NCI-H526 (cell line): ENCODE measurements around the gene MRPL45.

ENCODE experiments used
- DNase-seq, 2 experiments: peaks; one replicate each; lab custom pipeline; 2025; lab: John Stamatoyannopoulos, UW

The MRPL45 gene

DNA sequence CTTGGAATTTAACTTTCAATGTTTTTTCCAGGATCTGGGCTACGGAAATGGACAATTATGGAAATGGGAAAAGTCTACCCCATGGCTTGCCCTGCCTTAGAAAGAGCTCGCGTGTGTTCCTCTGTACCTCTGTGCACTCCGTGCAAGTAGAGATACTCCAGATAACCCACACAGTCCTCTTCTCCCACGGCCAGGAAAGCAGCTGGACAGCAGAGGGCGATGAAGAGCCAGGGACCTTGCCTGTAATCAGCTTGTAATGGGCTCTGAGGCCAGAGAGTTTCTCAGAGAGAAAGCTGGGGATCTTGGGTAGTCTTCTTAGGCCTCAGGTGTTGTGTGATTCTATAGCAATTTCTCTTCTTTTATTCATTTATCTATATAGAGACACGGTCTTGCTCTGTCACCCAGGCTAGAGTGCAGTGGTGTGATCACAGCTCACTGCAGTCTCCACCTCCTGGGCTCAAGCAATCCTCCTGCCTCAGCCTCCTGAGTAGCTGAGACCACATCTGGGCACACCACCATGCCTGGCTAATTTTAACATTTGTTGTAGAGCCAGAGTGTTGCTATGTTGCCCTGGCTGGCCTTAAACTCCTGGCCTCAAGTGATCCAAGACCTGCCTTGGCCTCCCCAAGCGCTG, 52.2 kb downstream of the MRPL45 start:
- DNase-seq: peak; percentile 80 to 90

DNA sequence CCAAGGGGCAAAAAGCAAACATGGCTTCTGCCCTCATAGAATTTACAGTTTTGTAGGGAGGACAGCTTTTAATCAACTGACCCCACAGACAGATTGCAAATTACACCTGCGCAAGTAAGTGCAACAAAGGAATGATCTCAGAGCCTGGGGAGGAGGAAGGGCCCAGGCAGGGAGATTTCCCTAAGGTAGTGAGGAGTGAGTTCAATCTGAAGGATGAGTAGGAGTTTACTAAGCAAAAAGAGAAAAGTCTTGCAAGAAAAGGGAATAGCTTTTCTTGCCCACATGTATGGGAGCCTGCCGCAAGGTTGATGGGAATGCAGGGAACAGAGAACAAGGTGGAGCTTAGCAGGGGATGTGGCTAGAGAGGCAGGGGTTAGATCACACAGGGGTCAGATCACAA, 53.1 kb downstream of the MRPL45 start:
- no peak for DNase-seq

DNA sequence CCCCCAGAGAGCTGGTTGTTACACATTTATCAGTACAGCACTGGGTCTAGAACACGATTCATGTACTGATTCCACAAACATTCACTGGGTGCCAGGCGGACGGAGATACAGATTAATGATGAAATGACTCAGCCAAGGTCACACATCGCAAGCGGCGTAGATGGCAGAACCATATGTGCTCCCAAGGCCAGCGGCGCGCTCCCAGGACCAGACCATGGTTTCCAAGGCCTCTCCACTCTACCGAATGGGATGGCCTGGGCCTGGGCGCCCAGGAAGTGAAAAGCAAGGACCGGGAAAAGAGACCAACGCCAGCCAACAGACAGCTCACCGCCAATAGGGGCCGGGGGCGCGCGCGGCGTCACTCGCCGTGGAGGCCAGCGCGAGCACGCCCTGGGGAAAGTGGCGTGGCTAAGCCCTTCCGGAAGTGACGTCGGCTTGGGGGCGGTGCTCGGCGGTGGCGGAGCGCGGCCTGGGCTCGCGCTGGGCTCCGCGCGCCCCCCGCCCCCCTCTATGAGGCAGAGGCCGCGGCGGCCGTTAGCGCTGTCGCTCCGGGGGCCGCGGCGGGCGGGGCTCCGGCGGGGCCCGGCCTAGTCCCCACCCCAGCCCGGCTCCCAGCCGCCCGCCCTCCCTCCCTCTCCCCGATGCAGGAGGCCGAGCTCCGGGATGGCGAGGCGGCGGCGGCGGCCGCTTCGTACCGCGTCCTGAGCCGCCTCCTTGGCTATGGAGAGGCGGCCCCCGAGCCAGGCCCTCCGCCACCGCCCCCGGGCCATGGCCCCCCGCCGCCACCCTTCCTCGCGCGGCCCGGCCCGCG, 54.6 kb downstream of the MRPL45 start, which contains the start of gene SOCS7:
TSS of gene SOCS7 (plus strand) at position 433 of the 811 bp plus-strand sequence. CDS start at position 642, 209 bp downstream.
- DNase-seq: peak; percentile 52 to 96

DNA sequence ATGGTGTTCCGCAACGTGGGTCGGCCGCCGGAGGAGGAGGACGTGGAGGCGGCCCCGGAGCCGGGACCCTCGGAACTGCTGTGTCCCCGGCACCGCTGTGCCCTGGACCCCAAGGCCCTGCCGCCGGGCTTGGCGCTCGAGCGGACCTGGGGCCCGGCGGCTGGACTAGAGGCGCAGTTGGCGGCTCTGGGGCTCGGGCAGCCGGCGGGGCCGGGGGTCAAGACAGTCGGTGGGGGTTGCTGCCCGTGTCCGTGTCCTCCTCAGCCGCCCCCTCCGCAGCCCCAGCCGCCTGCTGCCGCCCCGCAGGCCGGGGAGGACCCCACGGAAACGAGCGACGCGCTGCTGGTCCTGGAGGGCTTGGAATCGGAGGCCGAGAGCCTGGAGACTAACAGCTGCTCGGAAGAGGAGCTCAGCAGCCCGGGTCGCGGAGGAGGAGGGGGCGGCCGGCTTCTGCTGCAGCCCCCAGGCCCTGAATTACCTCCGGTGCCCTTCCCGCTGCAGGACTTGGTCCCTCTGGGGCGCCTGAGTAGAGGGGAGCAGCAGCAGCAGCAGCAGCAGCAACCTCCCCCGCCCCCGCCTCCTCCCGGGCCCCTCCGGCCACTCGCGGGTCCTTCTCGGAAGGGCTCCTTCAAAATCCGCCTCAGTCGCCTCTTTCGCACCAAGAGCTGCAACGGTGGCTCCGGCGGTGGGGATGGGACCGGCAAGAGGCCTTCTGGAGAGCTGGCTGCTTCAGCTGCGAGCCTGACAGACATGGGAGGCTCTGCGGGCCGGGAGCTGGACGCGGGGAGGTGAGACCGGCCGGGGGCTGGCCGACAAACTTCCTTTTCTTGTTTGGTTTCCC, 55.5 kb downstream of the MRPL45 start:
- peak in 1 of 2 experiments; percentile 57 for DNase-seq

DNA sequence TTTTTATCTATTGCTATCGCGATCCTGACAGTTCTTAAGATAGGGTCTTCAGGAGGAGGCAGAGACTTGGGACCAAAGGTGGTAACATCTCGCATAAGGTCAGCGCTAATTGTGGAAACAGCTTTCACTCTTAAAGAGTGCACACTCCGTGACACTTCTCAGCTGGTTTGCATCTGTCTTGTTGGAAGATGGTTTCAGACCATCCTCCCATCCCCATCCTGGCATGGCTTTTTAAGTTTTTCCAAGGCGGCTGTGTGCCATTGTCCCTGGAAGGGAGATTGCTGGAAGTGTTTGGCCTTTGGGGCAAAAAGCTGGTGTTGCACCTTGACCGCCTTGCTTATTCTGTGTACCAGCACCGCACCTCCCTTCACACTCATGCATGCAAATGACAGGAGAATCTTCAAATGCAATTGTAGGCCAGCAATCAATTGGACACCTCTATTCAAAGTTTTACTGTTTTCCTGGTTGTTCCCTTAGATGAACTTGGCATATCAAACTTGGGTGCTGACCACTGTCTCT, 56.2 kb downstream of the MRPL45 start:
- DNase-seq: peak in 1 of 2 experiments; percentile 39

DNA sequence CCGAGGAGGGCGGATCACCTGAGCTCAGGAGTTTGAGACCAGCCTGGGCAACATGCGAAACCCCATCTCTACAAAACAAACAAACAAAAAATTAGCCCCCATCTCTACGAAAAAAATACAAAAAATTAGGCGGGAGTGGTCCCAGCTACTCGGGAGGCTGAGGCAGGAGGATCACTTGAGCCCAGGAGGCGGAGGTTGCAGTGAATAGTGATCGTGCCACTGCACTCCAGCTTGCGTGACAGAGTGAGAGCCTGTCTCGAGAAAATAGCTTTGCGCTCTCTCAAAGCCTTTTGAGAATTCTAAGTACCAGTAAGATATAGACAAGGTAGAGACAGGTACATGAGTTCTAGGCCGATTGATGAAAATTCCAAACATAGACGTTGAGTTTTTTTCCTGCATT, 56.7 kb downstream of the MRPL45 start:
- DNase-seq: no peak

DNA sequence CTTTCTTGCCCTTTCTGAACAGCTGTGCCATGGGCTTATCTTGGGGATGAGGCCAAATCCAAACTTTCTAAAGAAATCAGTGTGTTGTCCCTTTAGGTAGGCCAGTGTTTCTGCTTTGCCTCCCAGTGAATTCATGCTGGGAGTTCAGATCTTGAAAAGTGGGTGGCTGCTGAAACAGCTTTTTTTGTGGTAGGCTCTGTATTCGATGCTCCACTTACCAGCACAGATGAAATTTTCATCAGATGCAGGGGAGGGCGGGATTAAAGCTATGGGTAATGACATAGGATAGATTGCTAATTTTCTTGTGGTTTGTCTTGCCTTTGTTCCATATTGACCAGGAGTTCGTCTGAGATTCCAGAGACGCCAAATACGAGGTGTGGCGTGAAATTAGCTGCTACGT, 57.5 kb downstream of the MRPL45 start:
- DNase-seq: no peak

DNA sequence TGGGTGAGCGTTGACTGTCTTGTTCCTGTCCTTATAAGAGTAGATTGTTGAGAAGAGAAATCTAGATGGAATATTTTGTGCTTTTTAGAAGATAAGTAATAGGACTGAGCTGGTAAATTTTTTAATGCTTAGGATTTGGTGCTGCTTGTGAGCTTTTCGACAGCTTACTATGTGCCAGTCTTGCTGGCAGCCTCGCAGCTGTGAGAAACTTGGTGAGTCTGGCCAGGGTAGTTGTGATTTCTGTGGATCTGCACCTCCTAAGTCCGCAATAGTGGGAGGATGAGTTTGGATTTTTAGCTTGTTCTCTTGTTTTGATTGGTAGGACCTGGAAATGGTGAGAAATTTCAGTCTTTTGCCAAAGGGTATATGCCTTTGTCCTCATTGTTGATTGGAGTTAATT, 58.3 kb downstream of the MRPL45 start:
- DNase-seq: no peak

DNA sequence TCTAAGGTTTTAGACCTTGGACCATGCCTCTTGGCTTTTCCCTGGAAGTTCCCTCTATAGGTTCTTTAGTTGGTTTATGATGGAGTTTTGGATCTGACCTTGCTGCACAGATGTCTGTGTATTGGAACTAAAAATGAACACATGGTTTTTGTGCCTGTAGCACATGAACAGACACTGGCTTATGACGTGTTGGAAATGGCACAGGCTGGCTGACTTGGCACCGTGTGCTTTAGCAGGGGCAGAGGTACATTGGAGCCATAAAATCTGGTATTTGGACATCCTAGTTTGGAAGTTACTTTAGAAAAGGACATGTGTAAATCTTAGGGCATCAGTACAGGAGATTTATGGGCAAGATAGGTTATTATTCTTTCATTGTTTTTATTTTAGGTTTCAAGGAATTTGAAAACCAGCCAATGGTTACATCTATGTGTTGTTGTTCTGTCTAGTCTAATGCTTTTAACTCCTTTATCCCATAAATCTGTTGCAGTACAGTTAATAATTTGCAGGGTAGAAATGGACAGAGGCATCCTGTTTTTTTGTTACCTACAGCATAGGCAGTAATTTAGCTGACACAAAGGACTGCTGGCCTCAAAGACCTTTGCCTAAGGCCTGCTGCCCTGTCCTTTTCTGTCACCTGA, 60.6 kb downstream of the MRPL45 start:
- DNase-seq: no peak

DNA sequence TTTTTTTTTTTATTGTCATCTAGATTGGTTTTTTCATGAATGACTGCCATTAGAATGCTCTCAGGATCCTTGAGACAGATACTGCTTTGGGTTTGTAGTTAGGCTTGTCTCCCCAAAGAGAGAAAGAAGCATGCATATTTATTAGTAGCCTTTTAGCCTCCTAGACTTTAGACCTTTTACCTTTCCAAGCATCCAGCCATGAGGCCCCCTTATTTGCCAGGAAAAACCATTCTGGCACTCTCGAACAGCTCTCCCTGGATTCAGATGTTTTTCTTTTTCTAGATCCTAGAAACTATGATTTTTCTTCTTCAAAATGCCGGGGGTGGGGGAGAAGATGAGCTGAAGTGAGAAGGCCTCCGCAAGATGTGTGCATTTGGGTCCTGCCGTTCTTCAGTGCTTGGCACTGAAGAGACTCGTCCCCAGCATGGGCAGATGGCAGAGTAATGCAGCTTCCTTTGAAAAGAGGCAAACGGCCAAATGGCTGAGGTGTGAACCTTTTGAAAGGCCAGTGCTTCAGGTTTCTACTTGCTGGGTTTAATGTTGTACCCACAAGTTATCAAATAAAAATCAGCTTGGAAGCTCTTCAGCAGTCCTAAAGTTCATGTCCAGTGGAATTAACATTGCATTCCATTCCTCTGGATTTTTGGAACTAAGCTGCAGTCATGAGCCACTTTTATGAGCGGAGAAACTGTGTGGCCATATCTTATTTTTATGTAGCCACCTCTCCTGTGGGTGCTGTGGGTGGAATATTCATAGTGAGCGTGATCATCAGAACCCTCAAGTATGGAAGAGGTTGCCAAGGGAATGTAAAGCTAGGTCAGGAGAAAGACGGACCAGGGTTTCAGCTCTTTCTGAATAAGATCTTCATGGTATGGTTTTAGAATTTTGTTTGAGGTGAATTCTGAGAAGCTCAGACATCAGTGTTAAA, 61.9 kb downstream of the MRPL45 start:
- DNase-seq: no peak

DNA sequence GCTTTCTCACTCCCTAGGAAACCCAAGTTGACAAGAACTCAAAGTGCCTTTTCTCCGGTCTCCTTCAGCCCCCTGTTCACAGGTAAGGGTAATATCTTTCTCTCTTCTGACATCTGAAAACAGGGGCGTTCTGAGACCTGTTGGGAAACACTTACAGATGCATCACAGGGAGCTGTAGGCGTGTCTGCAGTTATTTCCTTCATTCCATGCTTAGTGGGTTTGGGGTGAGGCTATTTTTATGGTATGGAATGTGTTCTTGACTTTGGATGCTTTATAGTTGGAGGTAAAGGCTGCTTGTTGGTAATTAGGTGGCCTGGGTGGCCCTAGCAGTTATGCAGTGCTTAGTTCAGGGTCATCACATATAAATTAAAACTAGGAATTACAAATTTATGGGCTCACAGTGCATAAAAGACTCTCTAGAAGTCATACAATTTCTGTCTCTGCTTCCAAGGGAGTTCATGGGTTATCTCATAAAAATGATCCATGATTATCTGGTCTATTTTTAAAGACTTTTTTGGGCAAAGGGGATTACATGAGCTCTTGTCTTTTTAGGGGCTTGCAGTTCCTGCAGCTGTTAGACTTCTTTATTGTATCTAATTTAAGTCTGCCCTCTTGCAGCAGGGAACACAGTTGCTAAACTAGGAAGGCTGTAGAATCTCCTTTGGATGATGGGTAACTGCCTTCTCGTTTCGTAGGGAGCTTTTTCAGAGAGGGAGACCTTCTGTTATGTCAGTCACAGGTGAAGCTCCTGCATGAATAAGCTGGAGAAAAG, 64.9 kb downstream of the MRPL45 start:
- no peak for DNase-seq

DNA sequence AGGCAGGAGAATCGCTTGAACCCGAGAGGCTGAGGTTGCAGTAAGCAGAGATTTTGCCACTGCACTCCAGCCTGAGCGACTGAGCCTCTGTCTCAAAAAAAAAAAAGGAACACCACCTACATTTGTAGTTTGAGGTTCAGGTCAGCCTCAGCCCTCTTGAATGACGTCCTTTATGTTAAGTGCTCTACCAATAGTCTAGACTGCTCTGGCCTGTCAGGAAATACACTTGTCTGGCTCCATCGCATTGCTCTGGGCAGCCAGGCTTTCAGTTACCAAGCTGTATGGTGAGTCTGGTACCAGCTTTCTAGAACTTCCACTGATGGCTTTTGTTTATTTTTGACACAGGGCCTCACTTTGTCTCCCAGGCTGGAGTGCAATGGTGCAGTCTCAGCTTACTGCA, 66.0 kb downstream of the MRPL45 start:
- DNase-seq: no peak

DNA sequence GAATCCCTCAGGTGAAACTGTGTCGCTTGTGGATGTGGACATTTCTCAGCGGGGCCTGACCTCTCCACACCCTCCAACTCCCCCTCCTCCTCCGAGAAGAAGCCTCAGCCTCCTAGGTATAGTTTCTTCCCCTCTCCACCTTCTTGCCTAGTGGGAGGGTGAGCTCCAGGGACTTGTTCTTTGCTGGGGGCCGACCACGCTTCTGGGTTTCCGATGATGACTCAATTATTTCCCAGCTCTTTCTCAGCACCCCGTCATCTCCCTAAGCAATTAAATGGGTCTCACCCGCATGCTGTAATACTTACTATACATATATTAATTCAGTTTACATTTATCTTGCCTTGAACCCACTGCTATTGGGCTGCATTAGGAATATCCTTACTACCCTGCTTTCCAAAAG, 67.8 kb downstream of the MRPL45 start:
- no peak for DNase-seq

DNA sequence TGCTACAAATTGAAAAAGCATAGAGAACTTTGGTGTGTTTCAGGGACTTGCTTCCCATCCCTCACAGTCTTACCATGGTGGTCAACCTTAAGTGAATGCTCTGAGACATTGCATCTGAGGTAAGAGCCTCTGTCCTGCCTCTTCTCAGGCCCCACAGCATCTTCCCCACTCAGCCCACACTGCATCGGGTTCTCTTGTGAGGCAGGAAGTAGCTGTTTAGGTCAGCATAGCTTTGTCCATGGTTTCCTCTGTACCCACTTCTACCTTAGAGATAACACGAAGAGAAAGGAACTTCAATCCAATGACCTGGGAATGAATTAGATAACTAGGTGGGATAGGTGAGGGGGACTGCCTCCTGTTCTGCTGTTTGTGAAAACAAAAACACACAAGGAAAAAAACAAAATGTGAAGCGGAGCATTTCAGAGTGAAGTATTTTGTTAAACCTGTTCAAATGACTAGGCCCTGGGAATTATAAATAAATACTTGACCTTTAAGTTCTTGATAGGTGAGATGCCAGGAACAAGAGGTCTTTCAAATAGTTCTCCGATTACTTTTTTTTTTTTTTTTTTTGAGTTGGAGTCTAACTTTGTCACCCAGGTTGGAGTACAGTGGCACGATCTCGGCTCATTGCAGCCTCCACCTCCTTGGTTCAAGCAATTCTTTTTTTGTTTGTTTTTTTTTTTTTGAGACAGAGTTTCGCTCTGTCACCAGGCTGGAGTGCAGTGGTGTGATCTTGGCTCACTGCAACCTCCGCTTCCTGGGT, 72.3 kb downstream of the MRPL45 start:
- no peak for DNase-seq
